ENCODE results near the gene CAMTA1. TPM values are rescaled to one million over a fixed set of nuclear protein-coding genes. Genes with fewer than 3 reads are reported as not detected.
"Not testable (repeated sequence)": the region's sequence is repeated elsewhere in the genome, so short reads cannot be mapped to it uniquely, and the experiment has no call there.

CAMTA1 gene
- total RNA-seq, 1 donor from 2014 or later: 114 TPM

DNA sequence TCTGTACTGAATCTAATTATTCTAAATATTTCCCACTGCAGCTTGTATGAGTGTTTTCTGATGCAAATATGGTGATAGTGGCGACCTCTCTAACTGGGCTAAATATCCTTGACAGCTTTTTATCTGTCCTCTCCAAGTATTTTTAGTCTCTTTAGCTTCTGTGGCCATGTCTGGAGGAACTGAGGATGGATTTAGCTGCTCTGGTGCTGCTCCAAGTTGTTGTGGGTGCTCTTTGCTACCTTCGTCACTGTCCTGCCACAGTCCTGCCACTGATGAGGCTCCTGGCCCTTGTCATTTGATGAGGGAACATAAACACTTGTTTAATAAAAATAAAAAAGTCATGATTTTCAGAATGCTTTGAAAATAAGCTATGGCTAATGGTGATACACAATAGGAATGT, 15.9 kb downstream of the CAMTA1 start:
- intact Hi-C loops (cut with DNase I): no loop called here
- no peak for DNase-seq (ENCODE audit: low spot score)

DNA sequence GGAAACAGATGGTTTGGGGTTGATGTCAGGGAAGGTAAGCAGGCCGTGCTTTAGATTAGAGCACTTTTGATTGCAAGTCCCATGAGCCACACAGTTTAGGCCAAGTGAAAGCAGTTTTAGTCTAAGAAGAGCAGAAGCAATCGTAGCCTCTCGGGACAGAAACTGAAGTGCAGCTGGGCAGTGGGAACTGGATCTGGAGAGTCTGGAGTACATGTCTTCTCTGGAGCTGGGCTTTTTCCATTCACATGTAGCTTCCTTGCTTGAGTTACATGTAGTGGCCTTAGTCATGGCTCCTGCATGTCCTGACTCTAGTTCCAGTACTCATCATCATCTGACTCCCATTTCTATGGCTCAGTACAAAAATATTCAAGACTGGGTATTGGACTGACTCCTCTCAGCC, 16.7 kb downstream of the CAMTA1 start:
- no peak for DNase-seq (ENCODE audit: low spot score)
- intact Hi-C loops (cut with DNase I): no loop called here

DNA sequence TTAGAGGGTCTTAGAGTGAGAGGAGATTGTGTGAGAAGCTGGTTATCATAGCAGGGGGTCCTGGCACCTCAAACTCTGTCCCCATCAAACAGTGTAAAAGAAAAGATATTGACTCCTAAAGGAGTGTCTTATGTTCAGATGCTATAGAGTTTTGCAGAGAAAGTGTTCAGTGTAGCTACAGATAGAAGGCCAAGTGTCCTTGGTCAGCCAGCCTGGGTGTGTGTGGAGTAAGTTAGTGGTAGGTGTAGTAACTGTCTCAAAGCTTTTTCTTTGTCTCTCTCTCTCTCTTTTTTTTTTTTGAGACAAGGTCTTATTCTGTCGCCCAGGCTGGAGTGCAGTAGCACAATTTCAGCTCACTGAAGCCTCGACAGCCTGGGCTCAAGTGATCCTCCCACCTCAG, 17.2 kb downstream of the CAMTA1 start:
- intact Hi-C loops (cut with DNase I): no loop called here
- no peak for DNase-seq (ENCODE audit: low spot score)

DNA sequence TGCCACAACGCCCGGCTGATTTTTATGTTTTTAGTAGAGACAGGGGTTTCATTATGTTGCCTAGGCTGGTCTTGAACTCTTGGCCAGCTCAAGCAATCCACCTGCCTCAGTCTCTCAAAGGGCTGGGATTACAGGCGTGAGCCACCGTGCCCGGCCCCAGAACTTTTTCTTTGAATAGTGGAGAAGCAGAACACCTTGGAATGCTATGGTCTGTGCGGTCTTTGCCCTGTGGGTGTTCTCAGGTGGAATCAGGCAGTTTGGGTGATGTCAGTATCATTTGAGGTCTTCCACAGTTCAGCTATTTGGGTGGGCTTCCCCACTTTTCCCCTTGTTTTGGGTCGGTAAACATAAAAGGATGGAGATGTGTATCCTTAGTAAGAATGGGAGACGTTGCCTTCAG, 17.6 kb downstream of the CAMTA1 start:
- DNase-seq (ENCODE audit: low spot score): no peak
- intact Hi-C loops (cut with DNase I): no loop called here

DNA sequence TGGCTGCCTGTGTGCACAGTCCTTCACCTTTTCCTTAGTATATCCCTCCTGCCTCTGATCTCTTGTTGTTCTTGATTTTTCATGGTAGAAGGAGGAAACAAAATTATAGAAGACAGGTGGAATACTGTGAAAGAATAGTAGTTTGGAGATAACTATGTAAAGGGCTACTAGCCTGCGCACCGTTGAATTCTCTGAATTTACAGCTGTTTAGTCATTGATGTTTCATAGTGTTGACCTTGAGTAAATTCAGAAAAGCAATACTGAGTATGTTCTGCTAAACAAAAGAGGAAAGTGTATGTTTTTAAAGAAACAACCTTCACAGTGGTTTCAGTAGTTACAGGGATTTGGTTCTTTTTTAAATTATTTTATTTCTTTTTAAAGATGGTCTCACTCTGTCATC, 18.1 kb downstream of the CAMTA1 start:
- intact Hi-C loops (cut with DNase I): no loop called here
- DNase-seq (ENCODE audit: low spot score): no peak

DNA sequence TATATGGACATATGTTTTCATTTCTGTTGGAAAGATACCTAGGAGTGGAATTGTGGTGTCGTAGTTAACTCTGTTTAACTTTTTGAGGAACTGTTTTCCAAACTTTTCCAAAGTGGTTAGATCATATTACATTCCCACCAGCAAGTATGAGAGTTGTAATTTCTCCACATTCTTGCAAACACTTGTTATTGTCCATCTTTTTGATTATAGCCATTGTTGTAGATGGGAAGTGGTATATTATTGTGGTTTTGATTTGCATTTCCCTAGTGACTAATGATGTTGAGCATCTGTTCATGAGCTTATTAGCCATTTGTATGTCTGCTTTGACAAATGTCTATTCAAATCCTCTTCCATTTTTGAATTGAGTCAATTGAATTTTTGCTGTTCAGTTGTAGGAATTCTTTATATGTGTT, 19.8 kb downstream of the CAMTA1 start:
- intact Hi-C loops (cut with DNase I): no loop called here
- no peak for DNase-seq (ENCODE audit: low spot score)

DNA sequence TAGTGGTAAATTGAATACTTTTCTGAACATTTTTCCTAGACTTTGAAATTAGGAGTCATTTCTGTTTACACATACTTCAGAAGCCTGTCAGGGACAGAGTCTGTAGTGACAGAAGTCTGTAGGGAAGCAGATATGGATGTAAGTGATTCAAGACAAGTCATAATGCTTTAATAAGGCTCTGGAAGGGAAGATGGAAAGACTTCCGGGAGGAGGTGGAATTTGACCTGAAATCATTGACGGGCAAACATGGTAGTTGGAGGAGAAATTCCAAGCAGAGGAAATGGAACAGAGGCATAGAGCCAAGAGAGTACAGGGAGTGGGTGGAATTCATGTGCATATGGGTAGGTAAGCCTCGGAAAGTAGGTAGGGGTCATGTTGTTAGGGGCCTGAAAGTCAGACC, 22.5 kb downstream of the CAMTA1 start:
- intact Hi-C loops (cut with DNase I): no loop called here
- no peak for DNase-seq (ENCODE audit: low spot score)

DNA sequence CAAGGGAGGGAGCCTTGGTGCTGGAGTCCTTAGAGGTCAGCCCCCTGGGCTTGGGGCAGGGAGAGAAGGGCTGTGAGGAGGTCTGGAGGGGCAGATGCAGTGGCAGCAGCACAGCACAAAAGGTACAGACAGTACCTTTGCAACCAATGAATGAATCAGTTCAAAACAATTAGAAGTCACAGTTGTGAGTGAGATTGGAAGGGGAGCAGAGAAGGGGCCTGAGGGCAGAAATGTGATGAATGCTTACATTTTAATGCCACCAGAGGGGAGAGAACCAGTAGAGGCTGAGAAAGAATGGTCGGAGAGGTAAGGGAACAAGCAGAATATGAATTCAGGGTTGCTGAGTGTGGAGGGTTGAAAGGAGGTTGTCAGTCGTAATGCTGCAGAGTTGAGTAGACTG, 24.2 kb downstream of the CAMTA1 start:
- no peak for DNase-seq (ENCODE audit: low spot score)
- intact Hi-C loops (cut with DNase I): no loop called here

DNA sequence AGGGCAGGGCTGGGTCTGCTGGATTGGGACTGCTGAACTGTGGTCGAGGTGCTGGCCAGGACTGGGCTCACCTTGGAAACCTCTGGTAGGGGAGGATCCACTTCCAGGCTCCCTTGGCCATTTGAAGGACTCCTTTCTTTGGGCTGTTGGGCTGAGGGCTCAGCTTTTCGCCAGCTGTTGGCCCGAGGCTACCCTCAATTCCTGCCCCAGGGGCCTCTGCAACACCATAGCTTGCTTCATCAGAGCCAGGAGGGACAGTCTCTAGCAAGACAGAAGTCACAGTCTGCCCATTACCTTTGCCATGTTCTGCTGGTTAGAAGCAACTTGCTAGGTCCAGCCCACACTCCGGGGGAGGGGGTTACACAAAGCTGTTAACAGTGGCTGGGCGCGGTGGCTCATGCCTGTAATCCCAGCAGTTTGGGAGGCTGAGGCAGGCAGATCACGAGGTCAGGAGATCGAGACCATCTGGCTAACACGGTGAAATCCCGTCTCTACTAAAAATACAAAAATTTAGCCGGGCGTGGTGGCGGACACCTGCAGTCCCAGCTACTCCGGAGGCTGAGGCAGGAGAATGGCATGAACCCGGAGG, 25.0 kb downstream of the CAMTA1 start:
- DNase-seq (ENCODE audit: low spot score); intact Hi-C loops (cut with DNase I): not testable (repeated sequence)

DNA sequence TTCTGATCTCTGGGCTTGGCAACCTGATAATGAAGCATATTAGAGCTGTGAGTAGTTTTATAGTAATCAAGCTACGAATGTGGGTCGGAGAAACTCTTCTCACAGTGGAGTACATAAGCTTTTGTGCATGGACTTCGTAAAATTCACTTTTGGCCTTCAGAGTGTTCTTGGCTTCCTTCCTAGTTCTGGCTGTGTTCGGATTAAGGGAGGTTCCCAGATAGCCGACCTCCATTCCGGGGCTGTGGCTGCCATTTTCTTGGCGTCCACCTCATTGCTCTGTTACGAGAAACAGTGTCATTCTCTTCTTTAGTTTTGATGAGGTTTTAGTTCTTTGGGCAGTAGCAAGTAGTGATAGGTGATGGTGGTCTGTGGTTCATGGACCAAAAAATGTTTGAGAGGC, 26.3 kb downstream of the CAMTA1 start:
- DNase-seq (ENCODE audit: low spot score): no peak
- intact Hi-C loops (cut with DNase I): no loop called here

DNA sequence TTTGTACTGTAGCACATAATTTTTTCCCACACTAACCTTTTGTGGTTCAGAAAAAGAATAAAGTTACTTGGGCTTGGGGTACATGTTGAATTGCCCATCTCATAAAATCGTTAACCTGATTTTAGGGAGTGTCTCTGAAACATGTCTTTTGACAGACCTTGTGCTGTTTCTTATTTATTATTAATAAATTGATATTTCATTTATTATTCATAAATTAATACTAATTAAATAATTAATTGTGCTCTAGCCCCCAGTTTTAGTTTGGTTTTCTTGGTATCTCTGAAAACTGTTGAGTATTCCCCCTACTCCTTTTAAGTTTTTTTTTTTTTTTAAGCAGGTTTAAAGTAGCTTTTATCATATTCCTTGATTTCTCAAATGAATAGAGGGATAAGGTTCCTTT, 27.9 kb downstream of the CAMTA1 start:
- intact Hi-C loops (cut with DNase I): no loop called here
- no peak for DNase-seq (ENCODE audit: low spot score)

DNA sequence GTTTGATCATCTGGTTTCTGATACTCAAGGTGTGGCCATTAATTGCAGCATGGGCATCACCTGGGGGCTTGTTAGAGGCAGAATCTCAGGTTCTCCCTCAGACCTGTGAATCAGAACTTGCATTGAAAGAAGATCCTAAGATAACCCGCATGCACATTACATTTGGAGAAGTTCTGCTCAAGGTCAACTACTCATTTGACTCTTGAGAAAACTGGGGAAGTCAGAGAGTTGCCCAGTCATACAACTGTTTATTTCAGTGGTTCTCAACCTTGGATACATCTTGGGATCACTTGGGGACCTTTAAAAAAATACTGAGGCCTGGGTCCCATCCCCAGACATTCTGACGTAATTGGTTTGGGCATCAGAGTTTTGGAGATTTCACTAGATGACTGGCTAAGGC, 30.5 kb downstream of the CAMTA1 start:
- no peak for DNase-seq (ENCODE audit: low spot score)
- intact Hi-C loops (cut with DNase I): no loop called here

DNA sequence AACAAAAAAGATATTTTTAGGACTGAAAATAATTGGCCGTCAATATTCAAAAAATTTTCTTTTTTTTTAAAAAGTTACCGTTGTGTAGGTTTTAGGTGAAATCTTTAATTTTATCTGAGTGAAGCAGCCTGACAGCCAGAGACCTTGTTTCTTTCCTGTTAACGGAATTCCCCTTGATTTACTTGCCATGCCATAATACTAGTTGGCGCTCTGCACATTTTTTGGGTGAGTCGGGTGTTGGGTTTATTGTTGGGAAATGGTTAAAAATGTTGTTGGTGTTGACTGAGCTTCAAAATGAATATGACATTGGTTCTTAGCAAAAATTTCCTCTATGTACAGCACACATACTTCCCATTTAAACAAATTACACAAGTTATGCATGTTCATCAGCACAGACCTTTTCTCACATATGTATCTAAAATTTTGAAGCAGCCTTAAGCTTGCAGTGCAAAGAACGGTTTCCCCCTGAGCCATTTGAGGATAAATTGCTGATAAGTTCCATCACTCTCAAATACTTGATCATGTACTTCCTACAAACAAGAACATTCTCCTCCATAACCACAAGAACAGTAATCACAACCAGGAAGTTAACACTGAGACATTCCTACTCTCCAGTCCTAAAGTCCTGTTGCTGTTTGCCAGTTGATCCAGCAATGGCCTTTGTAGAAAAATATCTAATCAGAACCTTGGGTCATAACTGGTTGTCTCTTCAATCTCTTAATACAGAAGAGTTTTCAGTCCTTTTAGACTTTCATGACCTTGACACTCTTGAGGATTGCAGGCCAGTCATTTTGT, 34.2 kb downstream of the CAMTA1 start:
- no peak for DNase-seq (ENCODE audit: low spot score)
- intact Hi-C loops (cut with DNase I): no loop called here

DNA sequence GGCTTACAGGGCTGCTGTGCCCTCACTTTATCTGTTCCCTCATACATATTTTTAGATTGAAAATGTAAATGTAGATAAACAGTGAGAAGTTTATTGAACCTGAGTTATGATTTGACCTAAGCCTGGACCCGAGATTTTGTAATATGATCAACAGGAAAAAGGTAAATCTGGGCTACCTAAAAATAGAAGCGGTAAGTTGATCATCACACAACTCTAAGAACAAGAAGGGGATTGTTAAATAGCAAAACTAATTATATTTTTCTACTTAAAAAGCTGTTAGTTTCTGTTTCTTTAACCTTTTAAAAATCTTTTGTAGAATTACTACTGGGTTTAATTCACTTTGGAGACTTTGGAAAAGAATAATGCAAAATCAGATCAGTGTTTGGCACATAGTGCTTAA, 35.6 kb downstream of the CAMTA1 start:
- intact Hi-C loops (cut with DNase I): no loop called here
- no peak for DNase-seq (ENCODE audit: low spot score)

DNA sequence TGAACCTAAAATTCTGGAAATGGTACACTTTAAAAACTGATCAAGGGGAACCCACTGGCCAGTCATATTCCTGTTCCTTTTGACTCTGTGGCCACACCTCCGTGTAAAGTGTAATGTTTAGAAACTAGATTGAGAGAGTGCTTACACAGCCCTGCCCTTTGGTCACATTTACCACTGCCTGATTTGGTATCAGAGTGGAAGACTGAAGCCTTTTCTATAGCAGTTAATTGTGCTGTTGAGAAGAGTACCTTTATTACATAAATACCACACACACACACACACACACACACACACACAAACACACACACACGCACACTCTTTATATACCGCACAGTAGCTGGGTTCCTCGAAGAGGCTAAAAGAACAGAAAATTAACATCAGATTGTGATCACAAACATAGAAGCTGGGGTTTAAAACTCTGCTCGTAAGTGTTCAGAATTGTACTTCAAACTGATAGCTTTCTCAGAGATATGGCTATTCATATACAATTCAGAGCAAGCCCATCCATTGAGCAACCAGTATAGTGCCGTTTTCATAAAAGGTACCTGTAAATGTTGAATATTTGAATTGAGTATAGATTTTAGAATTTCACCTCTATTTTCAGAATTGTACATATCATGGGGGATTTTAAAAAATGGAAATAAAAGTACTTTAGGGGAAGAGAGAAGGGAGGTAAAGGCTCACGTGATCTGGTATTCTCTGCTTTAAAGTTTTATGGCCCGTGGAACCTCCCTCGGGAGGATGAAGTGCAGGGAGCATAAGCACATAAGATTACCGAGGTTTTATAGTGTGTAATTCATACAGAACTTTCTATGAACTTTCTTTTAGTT, 37.5 kb downstream of the CAMTA1 start:
- intact Hi-C loops (cut with DNase I): no loop called here
- no peak for DNase-seq (ENCODE audit: low spot score)

DNA sequence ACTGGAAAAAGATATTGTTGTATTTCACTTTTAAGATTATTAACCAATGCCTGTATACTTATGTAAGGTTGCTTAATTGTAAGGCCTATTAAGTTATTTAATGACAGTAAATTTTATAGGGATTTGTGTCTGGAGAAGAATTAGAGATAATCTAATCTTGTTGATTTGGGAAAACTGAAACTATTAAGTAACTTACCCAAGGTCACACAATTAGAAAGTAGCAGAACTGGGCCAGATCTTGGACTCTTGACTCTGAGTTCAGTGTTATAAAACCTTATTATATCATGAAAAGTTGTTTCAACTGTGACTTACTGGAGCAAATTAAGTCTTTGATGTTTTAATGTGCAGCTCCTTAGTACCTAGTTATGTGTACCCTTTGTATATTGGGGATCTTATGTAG, 38.5 kb downstream of the CAMTA1 start:
- no peak for DNase-seq (ENCODE audit: low spot score)

DNA sequence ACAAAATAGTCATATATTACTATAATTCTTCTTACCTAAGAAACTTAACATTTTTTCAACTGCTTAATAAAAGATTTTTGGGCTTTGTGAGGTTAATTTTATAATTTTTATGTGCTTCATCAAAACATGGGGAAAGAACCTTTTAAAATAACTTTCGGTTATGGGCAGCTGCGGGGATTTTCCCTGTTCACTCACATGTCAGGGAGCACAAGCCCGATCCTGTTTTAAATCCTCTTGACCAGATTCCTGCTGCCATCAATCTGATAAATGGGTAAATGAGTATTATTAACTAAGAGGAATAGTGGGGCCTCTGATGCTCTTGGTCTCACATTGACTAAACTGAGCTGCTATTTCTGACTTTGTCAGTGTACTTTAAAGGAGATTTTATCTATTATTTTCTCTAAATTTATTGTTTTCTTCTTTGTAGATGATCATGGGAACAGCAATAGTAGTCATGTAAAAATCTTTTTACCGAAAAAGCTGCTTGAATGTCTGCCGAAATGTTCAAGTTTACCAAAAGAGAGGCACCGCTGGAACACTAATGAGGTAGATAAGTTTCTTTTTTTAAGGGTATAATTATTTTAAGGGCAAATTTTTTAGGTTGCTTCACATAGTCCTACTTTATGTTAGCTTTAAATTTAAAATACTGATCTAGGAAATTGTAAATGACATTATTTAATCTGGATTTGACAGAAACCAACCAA, 39.6 kb downstream of the CAMTA1 start:
- no peak for DNase-seq (ENCODE audit: low spot score)
- intact Hi-C loops (cut with DNase I): no loop called here

More for the DNA sequence above, 38.5 kb downstream of the CAMTA1 start:
- intact Hi-C loops (cut with DNase I): no loop called here

DNA sequence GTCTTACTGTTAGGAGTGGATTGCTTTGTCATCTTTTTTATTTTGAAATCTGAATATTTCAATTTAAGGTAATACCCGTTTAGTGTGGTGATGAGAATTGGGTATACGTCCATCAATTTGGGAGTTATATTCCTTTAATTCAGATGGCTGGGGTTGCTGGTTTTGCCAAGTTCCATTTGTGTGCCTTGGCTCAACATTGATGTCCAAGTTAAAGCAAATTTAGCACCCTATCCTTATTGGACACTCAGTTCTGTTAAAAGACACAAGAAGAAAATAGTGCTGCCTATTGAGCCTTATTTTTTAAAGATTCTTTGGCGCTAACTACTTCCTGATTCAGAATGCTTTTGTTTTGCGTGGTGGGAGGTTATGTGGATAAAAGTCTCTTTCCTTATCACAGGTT, 40.6 kb downstream of the CAMTA1 start:
- no peak for DNase-seq (ENCODE audit: low spot score)
- intact Hi-C loops (cut with DNase I): no loop called here

DNA sequence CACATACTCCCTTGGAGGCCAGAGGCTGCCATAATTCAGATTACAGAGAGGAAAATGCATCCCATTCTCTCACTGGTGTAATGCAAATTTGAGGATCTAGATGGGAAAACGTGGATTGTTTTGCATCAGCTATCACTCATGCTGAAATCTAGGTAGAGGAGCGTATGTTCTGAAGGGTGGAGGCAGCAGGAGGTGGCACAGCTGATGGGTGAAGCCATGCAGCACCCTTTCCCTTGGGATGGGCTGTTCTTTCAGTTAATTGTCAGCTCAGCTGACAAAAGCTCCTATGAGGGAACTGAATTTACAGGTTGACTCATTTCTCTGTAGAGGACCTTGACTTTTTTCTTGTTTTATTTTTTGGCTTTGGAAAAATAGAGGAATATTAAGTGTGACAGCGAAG, 41.8 kb downstream of the CAMTA1 start:
- intact Hi-C loops (cut with DNase I): no loop called here

DNA sequence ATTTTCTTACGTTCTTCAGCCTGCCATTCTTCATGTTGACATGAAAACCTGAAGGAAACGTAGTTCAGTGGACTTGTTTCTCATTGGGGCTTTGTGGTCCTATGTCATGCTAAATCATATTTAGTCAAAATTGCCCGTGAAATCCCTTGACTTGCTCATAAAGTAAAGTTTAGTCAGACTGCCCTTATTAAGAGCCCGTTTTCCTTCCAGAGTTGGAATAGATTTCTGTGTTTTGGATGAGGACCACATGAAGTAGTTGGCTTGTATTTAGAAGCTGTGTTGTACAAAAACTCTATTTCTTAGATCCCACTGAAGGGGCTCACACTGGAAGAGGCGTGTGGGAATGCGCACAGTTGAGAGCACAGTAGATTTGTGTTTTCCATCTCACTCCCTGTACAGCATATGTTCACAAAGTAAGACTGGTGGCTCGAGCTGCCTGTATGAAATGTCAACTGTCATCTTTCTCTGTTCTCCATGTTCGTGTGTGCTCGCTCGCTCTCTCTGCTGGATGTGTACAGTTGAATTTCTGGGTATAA, 42.4 kb downstream of the CAMTA1 start:
- DNase-seq (ENCODE audit: low spot score): no peak
- intact Hi-C loops (cut with DNase I): no loop called here

More for the DNA sequence above, 41.8 kb downstream of the CAMTA1 start:
- DNase-seq (ENCODE audit: low spot score): no peak
